ENCODE data around the gene MRPS23. TPM values are rescaled to one million over a fixed set of nuclear protein-coding genes. Genes with fewer than 3 reads are reported as not detected.

The MRPS23 gene
- total and polyA plus RNA-seq, 2 of the 13 experiments (the other 11 are each of a cell fraction or from before 2014, with no cell fraction given), result 63.2 to 181 TPM

DNA sequence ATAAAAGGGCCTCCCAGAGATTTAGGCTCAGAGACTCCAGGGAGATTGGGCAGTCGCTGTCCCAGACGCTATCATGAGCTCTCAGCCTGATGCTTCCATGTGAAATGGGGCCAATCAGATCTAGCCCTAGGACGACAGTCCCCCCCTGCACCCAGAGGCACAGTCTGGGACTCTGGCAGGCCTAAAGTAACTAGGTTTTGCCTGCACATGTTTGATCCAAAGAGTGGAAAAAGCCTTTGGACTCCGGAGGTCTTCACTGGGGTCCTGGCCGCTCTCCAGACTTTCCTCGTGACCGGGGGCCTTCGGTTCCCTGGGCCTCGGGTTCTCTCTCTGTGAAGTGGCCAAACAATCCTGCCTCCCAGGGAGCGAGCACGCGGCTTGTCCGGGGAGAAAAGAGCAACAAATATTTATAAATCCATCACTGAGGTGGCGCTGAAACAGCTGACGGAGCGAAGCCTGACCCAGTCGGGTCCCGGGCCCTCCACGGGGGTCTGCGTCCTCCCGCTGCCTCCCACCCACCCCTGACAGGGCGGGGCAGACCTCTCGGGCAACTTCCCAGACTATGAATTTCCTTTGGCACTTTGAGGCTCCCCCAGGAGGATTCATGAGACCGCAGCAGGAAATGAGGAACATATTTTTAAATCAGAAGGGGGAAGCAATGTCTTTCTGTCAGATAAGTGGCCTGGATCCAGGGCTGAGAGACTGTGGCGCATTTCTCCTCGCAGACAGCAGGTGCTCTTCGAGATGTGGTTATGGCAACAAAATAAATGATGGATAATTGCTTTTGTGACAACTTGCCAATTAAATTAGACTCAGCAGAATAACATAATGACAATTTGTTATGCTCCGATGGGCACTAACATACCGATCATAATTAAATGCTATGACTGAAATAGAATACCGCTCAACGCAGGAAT is 38.9 kb downstream of the MRPS23 start (continued):
- TF ChIP-seq, protein P1, sequence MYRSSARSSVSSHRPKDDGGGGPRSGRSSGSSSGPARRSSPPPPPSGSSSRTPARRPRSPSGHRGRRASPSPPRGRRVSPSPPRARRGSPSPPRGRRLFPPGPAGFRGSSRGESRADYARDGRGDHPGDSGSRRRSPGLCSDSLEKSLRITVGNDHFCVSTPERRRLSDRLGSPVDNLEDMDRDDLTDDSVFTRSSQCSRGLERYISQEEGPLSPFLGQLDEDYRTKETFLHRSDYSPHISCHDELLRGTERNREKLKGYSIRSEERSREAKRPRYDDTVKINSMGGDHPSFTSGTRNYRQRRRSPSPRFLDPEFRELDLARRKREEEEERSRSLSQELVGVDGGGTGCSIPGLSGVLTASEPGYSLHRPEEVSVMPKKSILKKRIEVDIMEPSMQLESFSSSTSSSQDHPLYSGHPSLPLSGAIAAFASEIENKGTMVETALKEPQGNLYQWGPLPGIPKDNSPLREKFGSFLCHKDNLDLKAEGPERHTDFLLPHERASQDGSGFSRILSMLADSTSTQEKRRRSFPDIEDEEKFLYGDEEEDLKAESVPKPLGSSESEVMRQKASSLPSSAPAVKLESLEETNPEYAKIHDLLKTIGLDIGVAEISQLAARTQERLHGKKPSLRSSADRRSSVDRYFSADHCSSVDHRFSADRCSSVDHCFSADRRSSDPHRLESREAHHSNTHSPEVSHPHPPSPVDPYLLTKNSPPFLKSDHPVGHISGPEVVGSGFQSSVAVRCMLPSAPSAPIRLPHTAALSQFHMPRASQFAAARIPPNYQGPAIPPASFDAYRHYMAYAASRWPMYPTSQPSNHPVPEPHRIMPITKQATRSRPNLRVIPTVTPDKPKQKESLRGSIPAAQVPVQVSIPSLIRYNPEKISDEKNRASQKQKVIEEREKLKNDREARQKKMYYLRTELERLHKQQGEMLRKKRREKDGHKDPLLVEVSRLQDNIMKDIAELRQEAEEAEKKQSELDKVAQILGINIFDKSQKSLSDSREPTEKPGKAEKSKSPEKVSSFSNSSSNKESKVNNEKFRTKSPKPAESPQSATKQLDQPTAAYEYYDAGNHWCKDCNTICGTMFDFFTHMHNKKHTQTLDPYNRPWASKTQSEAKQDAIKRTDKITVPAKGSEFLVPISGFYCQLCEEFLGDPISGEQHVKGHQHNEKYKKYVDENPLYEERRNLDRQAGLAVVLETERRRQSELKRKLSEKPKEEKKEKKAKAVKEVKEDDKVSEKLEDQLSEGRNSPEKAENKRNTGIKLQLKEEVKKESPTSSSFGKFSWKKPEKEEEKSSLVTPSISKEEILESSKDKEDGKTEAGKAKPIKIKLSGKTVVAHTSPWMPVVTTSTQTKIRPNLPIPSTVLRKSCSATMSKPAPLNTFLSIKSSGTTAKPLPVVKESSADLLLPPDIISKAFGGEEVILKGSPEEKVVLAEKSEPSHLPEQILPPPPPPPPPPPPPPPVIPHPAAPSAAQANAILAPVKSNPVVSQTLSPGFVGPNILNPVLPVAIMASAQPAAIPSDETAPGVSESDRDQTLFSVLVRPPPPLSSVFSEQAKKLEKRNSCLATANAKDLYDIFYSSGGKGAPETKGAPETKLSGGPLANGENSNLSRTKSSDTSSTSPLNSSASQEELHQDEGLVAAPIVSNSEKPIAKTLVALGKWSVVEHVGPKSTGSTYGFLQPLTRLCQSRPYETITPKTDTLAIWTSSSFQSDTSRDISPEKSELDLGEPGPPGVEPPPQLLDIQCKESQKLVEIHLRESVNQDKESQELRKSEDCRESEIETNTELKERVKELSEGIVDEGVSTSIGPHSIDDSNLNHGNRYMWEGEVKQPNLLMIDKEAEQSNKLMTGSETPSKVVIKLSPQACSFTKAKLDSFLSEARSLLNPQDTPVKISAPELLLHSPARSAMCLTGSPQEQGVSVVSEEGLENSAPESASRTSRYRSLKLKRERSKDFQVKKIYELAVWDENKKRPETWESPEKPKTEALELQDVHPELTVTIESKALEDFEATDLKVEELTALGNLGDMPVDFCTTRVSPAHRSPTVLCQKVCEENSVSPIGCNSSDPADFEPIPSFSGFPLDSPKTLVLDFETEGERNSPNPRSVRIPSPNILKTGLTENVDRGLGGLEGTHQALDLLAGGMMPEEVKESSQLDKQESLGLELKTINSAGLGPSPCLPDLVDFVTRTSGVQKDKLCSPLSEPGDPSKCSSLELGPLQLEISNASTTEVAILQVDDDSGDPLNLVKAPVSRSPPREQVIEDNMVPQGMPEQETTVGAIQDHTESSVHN (CRISPR knock-in tag; IDR thresholded peaks at IDR 0.05), result no peak
- TF ChIP-seq ZNF432 (CRISPR knock-in tag; IDR thresholded peaks at IDR 0.05; ENCODE audit: borderline replicate concordance), result no peak
- peak; percentile 30; the same call in 1 of the 2 replicates for TF ChIP-seq ZFY (CRISPR knock-in tag; IDR thresholded peaks at IDR 0.05)
- TF ChIP-seq ARNT (IDR thresholded peaks at IDR 0.05), result no peak
- no peak for TF ChIP-seq ZNF773 (CRISPR knock-in tag; IDR thresholded peaks at IDR 0.05; ENCODE audit: borderline replicate concordance)
- no peak for TF ChIP-seq ZNF788 (CRISPR knock-in tag; IDR thresholded peaks at IDR 0.05; ENCODE audit: borderline replicate concordance)
- TF ChIP-seq ZNF180 (CRISPR knock-in tag; IDR thresholded peaks at IDR 0.05; ENCODE audit: borderline replicate concordance, low read depth), result no peak
- TF ChIP-seq JUN (CRISPR knock-in tag; IDR thresholded peaks at IDR 0.05), result no peak
- peak; percentile 35; the same call in 1 of the 2 replicates for TF ChIP-seq YEATS4 (CRISPR knock-in tag; IDR thresholded peaks at IDR 0.05; ENCODE audit: borderline replicate concordance)
- TF ChIP-seq ZNF512B (CRISPR knock-in tag; IDR thresholded peaks at IDR 0.05; ENCODE audit: borderline replicate concordance), result no peak
- peak; percentile 40; the same call in 1 of the 2 replicates for TF ChIP-seq SALL1 (CRISPR knock-in tag; IDR thresholded peaks at IDR 0.05)
- no peak for TF ChIP-seq JARID2 (CRISPR knock-in tag; IDR thresholded peaks at IDR 0.05; ENCODE audit: insufficient replicate concordance)
- peak; percentile 77 for TF ChIP-seq ZBTB7B (CRISPR knock-in tag; IDR thresholded peaks at IDR 0.05)
- peak; percentile 16; the same call in 1 of the 2 replicates for TF ChIP-seq EZH2 (conservative IDR thresholded peaks at IDR 0.05; ENCODE audit: low read depth, low read length)
- no peak for TF ChIP-seq ZSCAN29 (CRISPR knock-in tag; conservative IDR thresholded peaks at IDR 0.05)
- 0 out of 2 replicates have a peak, but pooled peaks have one; percentile 61 for TF ChIP-seq MXD3 (CRISPR knock-in tag; IDR thresholded peaks at IDR 0.05)

Measured in HepG2 (cell line).